Fibroblast of skin of scalp (primary cell): Measurements from ENCODE around the gene OR2A1.
"Not testable (repeated sequence)": the region's sequence is repeated elsewhere in the genome, so short reads cannot be mapped to it uniquely, and the experiment has no call there.

ENCODE experiments used
- DNase-seq: peaks from one replicate; pipeline ENCODE4 v3.0.0-alpha.2; 2013

The OR2A1 gene

DNA sequence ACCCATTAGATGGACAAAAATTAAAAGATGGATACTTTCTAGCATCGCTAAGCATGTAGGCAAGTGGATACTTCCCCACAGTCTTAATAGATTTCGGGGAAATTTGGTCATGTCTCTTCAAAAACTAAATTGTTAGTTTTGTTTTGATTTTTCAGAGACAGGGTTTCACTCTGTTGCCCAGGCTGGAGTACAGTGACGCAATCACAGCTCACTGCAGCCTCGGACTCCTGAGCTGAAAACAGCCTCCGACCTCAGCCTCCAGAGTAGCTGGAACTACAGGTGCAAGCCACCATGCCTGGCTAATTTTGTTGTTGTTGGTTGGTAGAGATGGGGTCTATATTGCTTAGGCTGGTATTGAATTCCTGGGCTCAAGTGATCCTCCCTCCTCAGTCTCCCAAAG is 13.6 kb downstream of the OR2A1 start:
- DNase-seq = not testable (repeated sequence)

DNA sequence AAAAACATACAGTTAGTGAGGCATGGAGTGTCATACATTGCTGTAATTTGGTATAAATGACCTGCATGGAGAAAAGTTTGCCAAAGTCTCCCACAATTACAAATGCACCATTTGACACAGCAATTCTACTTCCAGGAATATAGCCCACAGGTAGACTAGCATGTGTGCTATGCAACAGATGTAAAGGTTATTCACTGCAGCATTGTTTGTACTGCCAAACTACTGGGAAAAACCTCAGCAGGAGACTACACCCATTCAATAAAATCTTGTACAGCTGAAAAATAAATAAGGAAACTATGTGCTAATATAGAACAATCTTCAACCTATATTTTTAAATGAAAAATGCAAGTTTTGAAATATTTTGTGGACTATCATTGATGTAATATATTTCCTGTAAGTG is 17.8 kb downstream of the OR2A1 start:
- not testable (repeated sequence) for DNase-seq

DNA sequence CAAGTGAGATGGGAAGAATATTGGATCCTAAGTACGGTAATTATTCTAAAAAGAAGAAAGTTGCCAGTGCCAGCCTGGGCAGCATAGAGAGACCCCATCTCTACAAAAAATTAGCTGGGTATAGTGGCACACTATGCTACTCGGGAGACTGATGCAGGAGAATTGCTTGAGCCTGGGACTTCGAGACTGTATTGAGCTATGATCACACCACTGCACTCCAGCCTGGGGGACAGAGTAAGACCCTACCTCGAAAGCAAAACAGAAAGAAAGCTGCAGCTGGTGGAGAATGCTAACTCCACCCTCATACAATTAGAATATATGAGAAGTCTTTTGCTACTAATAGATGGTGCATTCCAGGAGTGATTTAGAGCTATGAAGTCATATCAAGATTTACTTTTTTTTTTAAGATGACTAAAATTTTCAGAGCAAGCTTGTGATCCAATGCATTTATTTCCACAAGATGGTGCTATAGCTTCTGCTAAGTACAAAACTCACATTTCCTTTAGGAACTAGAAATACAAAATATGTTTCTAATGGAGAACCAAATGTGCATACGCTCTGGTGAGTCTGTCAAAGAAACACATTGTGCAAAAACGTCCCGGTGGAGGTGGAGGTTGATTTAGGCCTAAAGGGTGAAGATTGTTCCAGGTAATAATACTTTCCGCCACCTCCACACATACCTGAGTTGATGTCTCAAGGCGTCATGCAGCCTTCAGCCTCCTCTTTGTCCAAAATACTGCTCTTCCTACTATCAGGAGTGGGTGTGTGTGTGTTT is 19.2 kb downstream of the OR2A1 start:
- DNase-seq = not testable (repeated sequence)

DNA sequence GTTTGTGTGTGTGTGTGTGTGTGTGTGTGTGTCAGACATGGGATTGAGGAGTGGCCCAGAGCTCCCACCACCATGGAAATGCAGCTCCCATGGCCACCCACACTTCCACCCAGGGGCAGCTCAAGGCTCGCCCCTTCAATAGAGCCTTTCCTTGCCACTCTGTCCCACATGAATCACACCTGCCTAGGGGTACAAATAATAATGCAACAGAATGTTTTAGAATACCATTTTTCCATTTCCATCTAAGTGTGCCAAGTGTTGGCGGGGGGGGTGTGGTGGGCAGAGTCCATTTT is 19.7 kb downstream of the OR2A1 start:
- DNase-seq = not testable (repeated sequence)

DNA sequence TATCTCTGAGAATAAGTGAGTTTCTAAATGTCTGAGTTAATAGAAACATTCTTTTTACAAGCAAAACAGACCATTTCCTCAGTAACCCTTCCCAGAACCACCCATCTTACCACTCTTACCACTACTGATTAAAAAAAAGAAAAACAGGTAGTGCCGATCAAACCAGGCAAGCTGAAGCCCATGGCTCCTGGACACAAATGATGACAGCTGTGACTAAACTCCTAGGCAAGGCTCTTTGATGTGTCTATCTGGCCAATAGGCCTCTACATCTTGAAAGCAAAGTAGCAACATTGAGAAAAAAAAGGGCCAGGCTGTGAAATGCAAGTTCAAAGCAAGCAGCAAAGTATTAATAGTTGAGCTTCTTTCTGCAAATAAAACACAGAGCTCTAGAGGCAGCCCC is 36.4 kb downstream of the OR2A1 start:
- not testable (repeated sequence) for DNase-seq

DNA sequence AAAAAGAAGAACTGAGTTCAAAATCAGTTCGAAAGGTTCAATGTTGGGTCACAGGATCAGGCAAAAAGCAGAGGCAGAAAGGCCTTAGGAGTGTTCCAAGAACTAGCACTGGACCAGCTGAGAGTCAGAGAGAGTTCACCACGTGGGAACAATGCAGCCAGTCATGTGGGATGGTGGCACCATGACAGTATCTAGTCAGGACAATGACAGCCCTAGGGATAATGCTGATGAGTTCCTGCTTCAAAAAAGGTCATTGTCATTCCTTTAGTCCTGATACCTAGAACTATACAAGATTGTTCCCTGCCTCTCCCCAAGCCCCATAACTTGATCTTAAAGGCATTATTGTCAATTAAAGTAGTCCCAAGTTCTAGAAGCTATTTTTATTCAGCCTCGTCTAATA is 39.4 kb downstream of the OR2A1 start:
- DNase-seq = not testable (repeated sequence)

DNA sequence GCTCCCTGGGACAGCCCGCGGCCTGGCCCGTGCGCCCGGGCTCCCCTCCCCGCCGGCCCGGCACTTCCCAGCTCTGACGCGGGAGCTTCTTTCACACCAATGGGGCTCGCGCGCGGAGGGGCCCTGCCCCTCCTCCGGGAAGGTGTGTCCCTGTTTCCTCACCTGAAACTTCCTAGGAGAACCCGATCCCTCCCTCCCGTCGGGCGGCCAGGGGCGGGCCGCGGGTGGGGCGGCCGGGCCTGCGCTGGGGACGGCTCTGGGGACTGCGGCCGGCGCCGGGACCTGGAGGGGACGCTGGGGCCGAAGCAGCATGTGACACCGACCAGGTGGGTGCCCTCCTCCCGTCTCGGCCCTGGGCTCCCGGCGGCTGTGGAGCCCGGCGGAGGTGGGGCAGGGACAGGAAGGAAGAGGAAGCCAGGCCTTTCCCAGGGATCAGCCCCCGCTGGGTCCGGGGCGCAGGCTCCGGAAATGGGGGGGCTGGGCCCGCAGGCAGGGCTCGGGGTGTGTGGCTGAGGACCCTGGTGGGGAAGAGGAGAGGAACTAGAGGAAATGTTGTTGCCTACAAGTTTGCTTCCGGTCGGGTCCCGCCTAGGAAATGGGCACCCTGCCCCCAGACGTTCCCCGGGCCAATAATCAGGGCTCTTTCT is 43.1 kb downstream of the OR2A1 start, which contains the start of gene ARHGEF5:
ARHGEF5 (plus strand) TSS at position 227 of the 647 bp plus-strand sequence. CDS start 7,268 bp downstream, outside the sequence.
- DNase-seq = not testable (repeated sequence)

DNA sequence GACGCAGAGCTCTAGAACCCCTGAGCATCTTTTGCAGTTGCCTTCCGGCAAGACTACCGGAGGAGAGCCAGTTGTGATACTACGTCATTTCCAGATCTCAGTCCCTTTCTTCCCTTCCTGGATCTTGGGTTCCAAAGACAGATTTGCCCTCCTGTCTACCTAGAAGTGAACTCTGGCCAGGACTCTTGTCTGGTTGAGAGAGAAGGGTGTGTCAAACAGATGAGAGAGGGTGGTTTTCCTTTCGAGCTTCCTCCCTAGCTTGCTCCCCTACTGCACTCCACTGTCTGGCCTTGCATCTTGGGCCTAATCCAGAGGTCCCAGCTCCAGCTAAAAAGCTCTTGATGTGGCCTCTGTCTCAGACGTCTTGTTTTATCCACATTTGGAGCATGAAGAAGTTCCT is 44.0 kb downstream of the OR2A1 start:
- not testable (repeated sequence) for DNase-seq

DNA sequence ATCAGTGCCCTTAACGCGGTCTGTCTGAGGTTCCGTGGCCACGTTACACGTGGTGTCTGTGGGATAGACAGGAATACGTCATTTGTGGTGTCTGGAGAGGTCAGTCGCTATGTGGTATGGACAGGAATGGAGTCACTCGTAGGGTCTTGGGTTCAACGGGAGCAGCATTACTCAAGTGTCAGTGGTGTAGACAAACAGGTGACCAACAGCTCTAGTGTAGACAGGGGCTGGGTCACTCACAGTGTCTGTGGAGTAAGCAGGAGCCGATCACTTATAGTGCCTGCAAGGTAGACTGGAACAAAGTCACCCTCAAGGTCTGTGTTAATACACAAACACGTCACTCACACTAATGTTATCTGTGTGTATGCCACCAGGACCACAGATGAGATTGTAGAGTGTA is 44.6 kb downstream of the OR2A1 start:
- not testable (repeated sequence) for DNase-seq

DNA sequence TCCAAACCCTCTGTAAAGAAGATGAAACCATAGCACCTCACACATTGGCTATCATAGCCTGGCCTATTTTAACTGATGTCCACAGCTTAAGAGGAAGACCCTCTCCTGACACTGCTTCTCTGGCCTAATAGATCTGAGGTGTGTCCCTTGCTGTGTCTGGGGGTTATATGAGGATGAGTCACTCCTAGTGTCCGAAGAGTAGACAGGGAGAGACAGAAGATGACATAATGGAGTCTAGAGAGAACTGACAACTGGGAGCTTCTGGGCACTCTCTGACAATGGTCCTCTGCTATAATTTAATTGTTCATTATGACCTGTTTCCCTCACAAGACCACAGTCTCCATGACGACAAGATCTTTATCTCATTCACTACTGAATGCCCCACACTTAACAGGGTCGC is 49.8 kb downstream of the OR2A1 start:
- not testable (repeated sequence) for DNase-seq

DNA sequence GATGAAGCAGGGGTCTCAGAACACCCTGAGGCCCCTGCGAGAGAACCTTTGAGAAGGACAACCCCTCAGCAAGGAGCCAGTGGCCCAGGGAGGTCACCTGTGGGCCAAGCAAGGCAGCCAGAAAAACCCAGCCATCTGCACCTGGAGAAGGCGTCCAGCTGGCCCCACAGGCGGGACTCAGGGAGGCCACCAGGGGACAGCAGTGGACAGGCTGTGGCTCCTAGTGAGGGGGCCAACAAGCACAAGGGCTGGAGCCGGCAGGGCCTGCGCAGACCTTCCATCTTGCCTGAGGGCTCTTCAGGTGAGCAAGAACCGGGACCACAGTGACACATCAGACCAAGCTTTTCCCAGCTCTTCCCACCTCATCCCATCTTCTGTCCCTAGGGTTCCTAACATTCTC is 53.3 kb downstream of the OR2A1 start:
- DNase-seq = not testable (repeated sequence)

DNA sequence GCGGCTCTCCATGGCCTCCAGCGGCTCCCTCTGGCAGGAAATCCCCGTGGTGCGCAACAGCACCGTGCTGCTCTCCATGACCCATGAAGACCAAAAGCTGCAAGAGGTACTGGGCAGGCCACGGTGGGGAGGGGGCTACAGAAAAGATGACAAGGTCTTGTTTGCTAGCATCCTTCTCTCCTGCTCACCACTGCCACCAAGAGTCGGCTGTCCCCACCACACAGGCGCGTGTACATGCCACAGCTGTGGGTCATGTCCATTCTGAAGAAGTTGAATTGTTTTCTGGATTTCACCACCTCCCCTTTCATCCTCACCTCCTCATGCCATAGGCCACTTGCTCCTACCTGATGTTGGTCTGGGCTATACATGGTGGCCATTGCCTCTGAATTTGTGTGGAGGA is 55.0 kb downstream of the OR2A1 start:
- not testable (repeated sequence) for DNase-seq

DNA sequence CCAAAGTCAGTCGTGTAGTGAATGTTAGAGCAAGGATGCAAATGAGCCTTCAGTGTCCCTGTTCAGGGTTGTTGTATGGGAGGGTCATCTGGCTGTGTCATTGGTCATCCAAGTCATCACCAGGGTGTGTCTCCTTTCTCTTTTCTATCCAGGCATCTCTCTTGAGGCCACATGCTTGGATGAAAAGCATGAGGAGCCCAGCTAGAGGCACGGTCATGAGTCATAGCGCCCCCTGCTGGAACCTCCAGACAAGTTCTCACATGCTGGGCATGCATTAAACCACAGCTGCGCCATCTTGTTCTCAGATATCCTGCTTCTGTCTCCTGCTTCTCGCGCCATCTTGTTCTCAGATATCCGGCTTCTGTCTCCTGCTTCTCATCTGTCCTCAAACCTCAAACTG is 57.0 kb downstream of the OR2A1 start:
- not testable (repeated sequence) for DNase-seq
